Activated naive CD4-positive, alpha-beta T cell treated with anti-CD3 and anti-CD28 coated beads, Interleukin-2, amount 50 U/mL, for 72 hours (primary cell): ENCODE measurements around the gene PLCG1. TPM values are rescaled to one million over a fixed set of nuclear protein-coding genes. Genes with fewer than 3 reads are reported as not detected.

Experiments
- ATAC-seq, 2 donors: fragments of 150-1000 bp; cut with Tn5 transposase; 2 replicates each; pipeline ENCODE4 v1.10.0; 2021; ENCODE audit warnings: mild to moderate bottlenecking in 2 of 2, moderate library complexity in 2 of 2
- DNase-seq, 2 donors: peaks; one replicate each; pipeline ENCODE4 v3.0.0; 2021 to 2022; ENCODE audit warnings: low spot score in 2 of 2
- H3K27ac Mint-ChIP-seq, 2 donors: one replicate each; pipeline ENCODE4 v1.8.0; 2022; ENCODE audit warnings: mild to moderate bottlenecking in 2 of 2, mixed read lengths in 2 of 2
- H3K36me3 Mint-ChIP-seq, 2 donors: one replicate each; pipeline ENCODE4 v1.8.0; 2022; ENCODE audit warnings: mixed read lengths in 2 of 2
- H3K9me3 Mint-ChIP-seq, 2 donors: one replicate each; pipeline ENCODE4 v1.8.0; 2022; ENCODE audit warnings: mixed read lengths in 2 of 2
- total RNA-seq, 2 donors: library from RNA; stranded (reverse); gene quantifications; one replicate each; pipeline ENCODE4 v1.2.3, GENCODE V29; 2022

The PLCG1 gene
- total RNA-seq, 2 donors from 2014 or later, result 153 to 348 TPM

GRCh38 chr20:41167481-41168253 lies 30.3 kb downstream of the PLCG1 start:
- Mint-ChIP-seq H3K36me3 (peaks cover 9 to 44% of the 10 kb centered on the region in 2 donors), H3K27ac (peak overlapping the region; percentile 86 to 88), H3K9me3 (no peaks in the 10 kb centered on the region)
- ATAC-seq, result peak in 1 of 2 donors; percentile 64
- DNase-seq, result no peak

DNA sequence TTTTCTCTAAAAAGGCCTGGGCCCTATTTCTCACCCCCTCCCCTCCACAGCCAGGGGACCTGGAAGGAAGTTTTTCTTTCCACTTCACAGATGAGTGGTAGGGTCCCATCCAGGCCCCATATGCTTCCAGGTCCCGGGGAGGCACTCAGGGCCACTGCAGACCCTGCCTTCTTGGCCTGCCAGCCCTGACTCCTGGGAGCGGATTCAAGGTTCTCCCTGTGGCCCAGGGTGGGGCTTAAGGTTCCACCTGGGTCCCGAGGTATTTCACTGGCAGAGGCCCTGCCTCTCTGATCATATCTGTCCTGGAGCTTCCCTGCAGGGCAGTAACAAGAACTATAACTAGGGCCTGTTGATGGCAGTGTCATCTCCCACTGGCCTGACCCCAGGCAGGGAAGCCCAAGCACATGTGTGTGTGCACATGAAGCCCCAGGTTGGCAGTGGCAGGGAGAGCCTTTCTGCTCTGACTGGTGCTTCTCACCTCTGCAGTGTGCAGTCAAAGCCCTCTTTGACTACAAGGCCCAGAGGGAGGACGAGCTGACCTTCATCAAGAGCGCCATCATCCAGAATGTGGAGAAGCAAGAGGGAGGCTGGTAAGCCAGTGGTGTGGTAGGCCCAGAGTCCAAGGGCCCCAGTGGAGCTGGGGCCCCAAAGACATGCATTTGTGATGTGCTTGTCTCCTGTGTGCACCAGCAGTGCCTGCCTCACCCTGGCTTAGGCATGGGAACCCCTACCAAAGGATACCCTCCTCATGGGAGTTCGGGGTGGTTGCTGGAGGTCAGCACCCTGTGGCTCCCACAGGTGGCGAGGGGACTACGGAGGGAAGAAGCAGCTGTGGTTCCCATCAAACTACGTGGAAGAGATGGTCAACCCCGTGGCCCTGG lies 31.2 kb downstream of the PLCG1 start:
- Mint-ChIP-seq H3K36me3 (peaks cover 9 to 43% of the 10 kb centered on the region in 2 donors), H3K27ac (peak overlapping the region; percentile 13 to 74), H3K9me3 (no peaks in the 10 kb centered on the region)
- ATAC-seq, result no peak
- peak in 1 of 2 donors; percentile 21 for DNase-seq

DNA sequence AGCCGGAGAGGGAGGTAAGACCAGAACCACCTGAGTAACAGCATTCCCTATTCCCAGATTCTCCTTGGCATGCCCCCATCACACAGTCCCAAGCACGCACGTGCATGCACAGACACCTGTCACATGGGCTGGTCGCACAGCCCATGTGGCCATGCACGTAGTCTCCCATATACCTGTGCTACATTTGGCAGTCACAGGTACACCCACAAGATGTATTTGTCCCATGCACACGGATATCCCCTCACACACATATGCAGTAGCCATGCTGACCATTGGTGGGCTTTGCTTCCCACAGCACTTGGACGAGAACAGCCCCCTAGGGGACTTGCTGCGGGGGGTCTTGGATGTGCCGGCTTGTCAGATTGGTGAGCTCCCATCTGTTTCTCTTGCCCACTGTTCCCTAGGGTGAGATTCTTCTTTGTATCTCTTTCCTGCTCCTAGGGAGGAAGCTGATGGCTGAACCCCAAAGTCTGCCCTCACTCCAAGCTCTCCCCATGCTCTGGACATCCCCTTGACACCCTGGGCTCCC lies 31.9 kb downstream of the PLCG1 start:
- Mint-ChIP-seq H3K27ac (peak overlapping the region in 1 of 2 donors; percentile 18), H3K36me3 (peaks cover 9 to 36% of the 10 kb centered on the region in 2 donors), H3K9me3 (no peaks in the 10 kb centered on the region)
- DNase-seq (peak in 1 of 2 donors; percentile 6), ATAC-seq (no peak)

- Mint-ChIP-seq H3K36me3 (peaks cover 9 to 37% of the 10 kb centered on the region in 2 donors), H3K9me3 (no peaks in the 10 kb centered on the region), H3K27ac (peak overlapping the region; percentile 18 to 27)
- peak in 1 of 2 donors; percentile 28 for ATAC-seq
- DNase-seq, result peak in 1 of 2 donors; percentile 47
Measured at GRCh38 chr20:41169791-41170351, 32.5 kb downstream of the PLCG1 start.

DNA sequence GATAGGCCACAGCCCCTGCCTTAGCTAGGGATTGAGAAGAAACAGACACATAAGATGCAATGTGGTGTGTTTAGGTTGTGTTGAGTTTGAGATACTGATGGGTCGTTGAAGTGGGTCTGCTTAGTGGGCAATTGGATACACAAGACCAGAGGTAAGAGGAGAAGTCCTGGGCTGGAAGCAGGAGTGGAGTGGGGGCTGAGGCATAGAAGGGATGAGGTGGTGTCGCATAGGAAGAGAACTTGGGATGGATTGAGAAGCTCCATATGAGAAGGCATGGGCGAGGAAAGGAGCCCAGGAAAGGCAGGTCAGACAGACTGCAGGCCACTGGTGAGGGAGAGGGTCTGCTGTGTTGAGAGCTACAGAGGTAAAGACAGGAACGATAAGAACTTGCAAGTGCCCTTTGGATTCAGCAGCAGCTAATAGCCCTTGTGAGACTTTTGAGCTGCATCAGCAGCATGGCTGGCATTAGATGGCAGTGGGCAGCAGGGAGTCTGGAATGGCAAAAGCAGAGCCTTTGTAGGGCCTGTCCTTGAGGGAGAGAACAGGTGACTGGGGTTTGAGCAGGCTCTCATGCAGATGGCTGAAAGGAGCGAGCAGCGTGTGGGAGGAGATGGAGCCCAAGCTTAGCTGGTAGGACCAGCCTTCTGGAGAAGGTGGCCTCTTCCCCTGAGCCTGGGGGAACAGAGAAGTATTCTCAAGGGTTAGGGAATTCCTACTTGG lies 33.2 kb downstream of the PLCG1 start:
- Mint-ChIP-seq H3K9me3 (no peaks in the 10 kb centered on the region), H3K36me3 (peaks cover 9 to 33% of the 10 kb centered on the region in 2 donors), H3K27ac (peak overlapping the region; percentile 18 to 27)
- peak in 1 of 2 donors; percentile 16 for DNase-seq
- no peak for ATAC-seq

DNA sequence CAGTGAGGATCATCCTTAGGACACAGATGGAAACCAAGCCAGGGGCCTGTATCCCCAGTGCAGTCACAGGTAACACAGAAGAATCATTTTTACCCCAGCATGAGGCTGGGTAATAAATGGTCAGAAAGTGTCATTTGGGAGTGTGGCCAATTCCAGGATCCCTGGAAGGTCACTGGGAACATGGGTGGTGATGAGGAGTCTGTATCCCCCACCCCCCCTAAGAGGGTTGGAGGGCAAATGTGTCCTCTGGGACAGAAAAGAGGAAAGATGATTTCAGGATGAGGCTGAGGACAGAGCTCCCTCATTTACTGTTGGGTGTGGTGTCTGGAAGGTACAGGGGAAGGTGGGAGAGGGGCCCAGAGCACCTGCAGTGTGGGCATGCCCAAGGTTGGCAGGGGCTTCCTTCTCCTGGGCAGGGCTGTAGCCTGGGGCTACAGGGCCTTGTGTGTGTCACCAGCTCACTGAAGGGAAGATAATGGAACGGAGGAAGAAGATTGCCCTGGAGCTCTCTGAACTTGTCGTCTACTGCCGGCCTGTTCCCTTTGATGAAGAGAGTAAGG lies 34.5 kb downstream of the PLCG1 start:
- Mint-ChIP-seq H3K9me3 (no peaks in the 10 kb centered on the region), H3K27ac (peak overlapping the region in 1 of 2 donors; percentile 27), H3K36me3 (peaks cover 4 to 26% of the 10 kb centered on the region in 2 donors)
- DNase-seq (no peak), ATAC-seq (no peak)

- Mint-ChIP-seq H3K9me3 (no peaks in the 10 kb centered on the region), H3K36me3 (peaks cover 0 to 19% of the 10 kb centered on the region in 2 donors), H3K27ac (peak overlapping the region in 1 of 2 donors; percentile 47)
- DNase-seq, result peak in 1 of 2 donors; percentile 46
- ATAC-seq, result peak; percentile 8 to 18
Measured at GRCh38 chr20:41172296-41173140, 35.2 kb downstream of the PLCG1 start.

DNA sequence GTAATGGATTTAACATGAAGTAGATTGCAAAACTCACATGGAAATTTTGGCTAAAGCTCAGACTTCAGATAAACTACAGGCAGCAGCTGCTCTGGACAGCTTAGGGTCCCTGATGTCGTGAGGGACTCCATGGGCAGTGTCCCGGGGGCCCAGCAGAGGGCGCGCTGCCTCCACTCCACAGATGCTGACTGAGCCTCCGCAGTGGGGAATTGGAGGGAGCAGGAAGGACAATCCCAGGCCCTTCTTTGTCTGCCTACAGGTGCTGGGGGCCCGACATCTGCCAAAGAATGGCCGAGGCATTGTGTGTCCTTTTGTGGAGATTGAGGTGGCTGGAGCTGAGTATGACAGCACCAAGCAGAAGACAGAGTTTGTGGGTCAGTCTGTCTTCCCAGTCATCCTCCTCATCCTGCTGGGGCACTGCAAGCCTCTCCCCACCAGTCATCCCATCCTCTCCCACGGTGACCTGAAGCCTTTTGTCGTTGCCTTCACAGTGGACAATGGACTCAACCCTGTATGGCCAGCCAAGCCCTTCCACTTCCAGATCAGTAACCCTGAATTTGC lies 35.9 kb downstream of the PLCG1 start:
- H3K36me3 Mint-ChIP-seq, result peaks cover 0 to 19% of the 10 kb centered on the region in 2 donors
- H3K27ac Mint-ChIP-seq, result peak overlapping the region; percentile 67 to 85
- peak; percentile 76 to 79 for ATAC-seq
- H3K9me3 Mint-ChIP-seq, result no peaks in the 10 kb centered on the region
- DNase-seq, result peak; percentile 56 to 69

DNA sequence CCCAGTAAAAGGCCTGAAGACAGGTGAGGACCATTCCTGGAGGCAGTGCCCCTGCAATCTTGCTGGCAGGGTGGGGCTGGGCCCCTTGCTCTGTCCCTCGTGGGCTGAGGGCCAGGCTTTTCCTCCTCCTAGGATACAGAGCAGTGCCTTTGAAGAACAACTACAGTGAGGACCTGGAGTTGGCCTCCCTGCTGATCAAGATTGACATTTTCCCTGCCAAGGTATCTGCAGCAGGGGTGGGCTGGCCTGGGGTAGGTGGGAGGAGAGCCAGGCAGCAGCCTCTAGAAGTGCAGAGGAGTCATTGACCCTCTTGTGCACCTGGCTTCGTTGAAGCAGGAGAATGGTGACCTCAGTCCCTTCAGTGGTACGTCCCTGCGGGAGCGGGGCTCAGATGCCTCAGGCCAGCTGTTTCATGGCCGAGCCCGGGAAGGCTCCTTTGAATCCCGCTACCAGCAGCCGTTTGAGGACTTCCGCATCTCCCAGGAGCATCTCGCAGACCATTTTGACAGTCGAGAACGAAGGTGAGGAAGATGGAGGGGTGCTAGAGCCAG lies 36.5 kb downstream of the PLCG1 start:
- Mint-ChIP-seq H3K9me3 (no peaks in the 10 kb centered on the region), H3K27ac (peak overlapping the region; percentile 67 to 85), H3K36me3 (peaks cover 0 to 19% of the 10 kb centered on the region in 2 donors)
- ATAC-seq, result no peak
- DNase-seq, result peak in 1 of 2 donors; percentile 39

GRCh38 chr20:41174373-41174772 lies 37.0 kb downstream of the PLCG1 start:
- no peaks in the 10 kb centered on the region for H3K9me3 Mint-ChIP-seq
- DNase-seq (peak in 1 of 2 donors; percentile 21), ATAC-seq (no peak)
- peaks cover 0 to 19% of the 10 kb centered on the region in 2 donors for H3K36me3 Mint-ChIP-seq
- peak overlapping the region; percentile 71 to 90 for H3K27ac Mint-ChIP-seq

- Mint-ChIP-seq H3K36me3 (peaks cover 0 to 19% of the 10 kb centered on the region in 2 donors), H3K27ac (peak overlapping the region; percentile 71 to 90), H3K9me3 (no peaks in the 10 kb centered on the region)
- DNase-seq, result peak in 1 of 2 donors; percentile 21
- ATAC-seq, result no peak
Measured at GRCh38 chr20:41174782-41175181, 37.4 kb downstream of the PLCG1 start.

DNA sequence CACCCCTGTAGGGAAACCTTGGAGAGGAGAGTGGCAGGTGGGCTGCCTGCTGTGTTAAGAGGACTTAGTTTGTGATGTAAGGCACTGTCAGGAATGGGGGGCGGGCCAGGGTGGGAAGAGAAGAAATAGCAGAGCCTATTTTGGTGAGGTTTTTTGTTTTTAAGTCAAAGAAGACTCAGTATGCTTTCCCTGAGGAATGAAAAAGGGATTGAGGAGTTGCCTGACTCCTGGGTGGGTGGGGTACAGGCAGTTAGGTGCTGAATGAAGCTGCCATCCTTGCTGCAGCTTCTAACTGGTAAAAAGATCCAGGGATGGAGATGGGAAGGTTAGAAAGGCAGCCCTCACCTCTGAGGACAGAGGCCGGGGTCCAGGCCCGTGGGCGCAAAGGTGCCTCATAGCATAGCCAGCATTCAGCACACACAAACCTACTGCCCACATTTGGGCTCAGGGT lies 37.9 kb downstream of the PLCG1 start:
- ATAC-seq, result no peak
- Mint-ChIP-seq H3K27ac (peak overlapping the region; percentile 71 to 90), H3K9me3 (no peaks in the 10 kb centered on the region), H3K36me3 (peaks cover 0 to 16% of the 10 kb centered on the region in 2 donors)
- DNase-seq, result peak in 1 of 2 donors; percentile 6

- ATAC-seq (no peak), DNase-seq (peak in 1 of 2 donors; percentile 30)
- H3K36me3 Mint-ChIP-seq, result peaks cover 0 to 10% of the 10 kb centered on the region in 2 donors
- peak overlapping the region; percentile 37 to 71 for H3K27ac Mint-ChIP-seq
- H3K9me3 Mint-ChIP-seq, result no peaks in the 10 kb centered on the region
Measured at GRCh38 chr20:41175727-41176330, 38.5 kb downstream of the PLCG1 start.
